Adrenal gland (tissue), 5 donors: ENCODE data around the gene PNPLA3.

Experiments used
- POLR2A ChIP-seq, 2 donors: fragments of 450-650 bp; IDR thresholded peaks; one replicate each; pipeline ENCODE4 v1.6.1; 2017; ENCODE audit warnings: antibody characterized with exemption in 2 of 2, mild to moderate bottlenecking in 2 of 2, moderate library complexity in 1 of 2
- TF ChIP-seq, protein P1 (sequence below), 6 experiments: fragments of 450-650 bp in 4 of 6; fragments of 200-600 bp in 2 of 6; sonication (generic) in 1 of 6; IDR thresholded peaks; 1 replicate in 5 of 6; 2 replicates in 1 of 6; pipeline versions ENCODE4 v1.5.1 to v1.8.0; 2016 to 2021; ENCODE audit warnings: antibody characterized with exemption in 6 of 6, mild to moderate bottlenecking in 2 of 6, moderate library complexity in 1 of 6
- donor health status: DM: no; HTN: no; CAD: no.

DNA sequence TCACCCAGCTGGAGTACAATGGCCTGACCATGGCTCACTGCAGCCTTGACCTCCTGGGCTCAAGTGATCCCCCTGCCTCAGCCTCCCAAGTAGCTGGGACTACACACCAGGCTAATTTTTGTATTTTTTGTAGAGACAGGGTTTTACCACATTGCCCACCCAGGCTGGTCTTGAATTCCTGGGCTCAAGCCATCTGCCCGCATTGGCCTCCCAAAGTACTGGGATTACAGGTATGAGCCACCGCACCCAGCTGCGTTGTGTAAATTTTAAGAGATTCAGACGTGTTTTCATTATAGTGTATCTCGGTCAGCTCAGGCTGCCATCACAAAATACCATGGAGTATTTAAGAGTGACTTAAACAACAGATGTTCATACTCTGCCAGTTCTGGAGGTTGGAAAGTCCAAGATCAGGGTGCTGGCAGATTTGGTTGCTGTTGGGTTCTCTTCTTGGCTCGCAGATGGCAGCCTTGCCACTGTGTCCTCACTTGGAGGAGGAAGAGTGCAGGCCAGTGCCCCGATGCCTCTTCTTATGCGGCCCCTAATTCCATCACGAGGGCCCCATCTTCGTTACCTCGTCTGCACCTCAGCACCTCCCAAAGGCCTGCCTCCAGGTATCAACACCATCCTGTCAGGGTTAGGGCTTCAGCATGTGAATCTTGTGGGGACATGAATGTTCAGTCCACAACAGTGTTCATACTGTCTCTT lies 67.9 kb downstream of the PNPLA3 start:
- TF ChIP-seq, protein P1, sequence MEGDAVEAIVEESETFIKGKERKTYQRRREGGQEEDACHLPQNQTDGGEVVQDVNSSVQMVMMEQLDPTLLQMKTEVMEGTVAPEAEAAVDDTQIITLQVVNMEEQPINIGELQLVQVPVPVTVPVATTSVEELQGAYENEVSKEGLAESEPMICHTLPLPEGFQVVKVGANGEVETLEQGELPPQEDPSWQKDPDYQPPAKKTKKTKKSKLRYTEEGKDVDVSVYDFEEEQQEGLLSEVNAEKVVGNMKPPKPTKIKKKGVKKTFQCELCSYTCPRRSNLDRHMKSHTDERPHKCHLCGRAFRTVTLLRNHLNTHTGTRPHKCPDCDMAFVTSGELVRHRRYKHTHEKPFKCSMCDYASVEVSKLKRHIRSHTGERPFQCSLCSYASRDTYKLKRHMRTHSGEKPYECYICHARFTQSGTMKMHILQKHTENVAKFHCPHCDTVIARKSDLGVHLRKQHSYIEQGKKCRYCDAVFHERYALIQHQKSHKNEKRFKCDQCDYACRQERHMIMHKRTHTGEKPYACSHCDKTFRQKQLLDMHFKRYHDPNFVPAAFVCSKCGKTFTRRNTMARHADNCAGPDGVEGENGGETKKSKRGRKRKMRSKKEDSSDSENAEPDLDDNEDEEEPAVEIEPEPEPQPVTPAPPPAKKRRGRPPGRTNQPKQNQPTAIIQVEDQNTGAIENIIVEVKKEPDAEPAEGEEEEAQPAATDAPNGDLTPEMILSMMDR (IDR thresholded peaks at IDR 0.05): no peak
- TF ChIP-seq POLR2A (IDR thresholded peaks at IDR 0.05): no peak
